Measurements from ENCODE around the gene GTF2F1.

Gene GTF2F1

DNA sequence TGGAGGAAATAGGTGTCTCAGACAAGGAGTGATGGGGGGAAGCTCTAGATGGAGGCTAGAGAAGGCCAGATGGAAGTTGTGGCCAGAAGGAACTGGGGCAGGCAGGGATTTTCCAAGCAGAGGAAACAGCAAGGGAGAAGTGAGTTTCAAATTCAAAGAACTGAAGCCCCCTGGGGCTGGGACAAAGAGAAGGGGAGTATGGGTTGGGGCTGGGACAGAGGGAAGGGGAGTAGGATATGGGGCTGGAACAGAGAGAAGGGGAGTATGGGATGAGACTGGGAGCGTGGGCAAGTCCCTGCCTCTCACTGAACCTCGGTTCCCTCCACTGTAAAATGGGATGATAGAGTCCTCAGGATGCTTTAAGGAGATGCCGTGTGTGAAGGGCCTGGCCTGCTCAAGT lies 1.9 kb upstream of the GTF2F1 start:
- no peak overlapping the region for H3K27ac ChIP-seq
- no peaks in the 10 kb centered on the region for H3K27me3 ChIP-seq (ENCODE audit: insufficient read depth, low read depth, severe bottlenecking)
- H3K4me3 ChIP-seq (ENCODE audit: low read depth, low read length): no peak overlapping the region
- peaks cover 14% of the 10 kb centered on the region for H3K36me3 ChIP-seq
- TF ChIP-seq, protein P1, sequence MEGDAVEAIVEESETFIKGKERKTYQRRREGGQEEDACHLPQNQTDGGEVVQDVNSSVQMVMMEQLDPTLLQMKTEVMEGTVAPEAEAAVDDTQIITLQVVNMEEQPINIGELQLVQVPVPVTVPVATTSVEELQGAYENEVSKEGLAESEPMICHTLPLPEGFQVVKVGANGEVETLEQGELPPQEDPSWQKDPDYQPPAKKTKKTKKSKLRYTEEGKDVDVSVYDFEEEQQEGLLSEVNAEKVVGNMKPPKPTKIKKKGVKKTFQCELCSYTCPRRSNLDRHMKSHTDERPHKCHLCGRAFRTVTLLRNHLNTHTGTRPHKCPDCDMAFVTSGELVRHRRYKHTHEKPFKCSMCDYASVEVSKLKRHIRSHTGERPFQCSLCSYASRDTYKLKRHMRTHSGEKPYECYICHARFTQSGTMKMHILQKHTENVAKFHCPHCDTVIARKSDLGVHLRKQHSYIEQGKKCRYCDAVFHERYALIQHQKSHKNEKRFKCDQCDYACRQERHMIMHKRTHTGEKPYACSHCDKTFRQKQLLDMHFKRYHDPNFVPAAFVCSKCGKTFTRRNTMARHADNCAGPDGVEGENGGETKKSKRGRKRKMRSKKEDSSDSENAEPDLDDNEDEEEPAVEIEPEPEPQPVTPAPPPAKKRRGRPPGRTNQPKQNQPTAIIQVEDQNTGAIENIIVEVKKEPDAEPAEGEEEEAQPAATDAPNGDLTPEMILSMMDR (IDR thresholded peaks at IDR 0.05; ENCODE audit: low read depth, low read length): no peak
- DNase-seq: no peak
- H3K9me3 ChIP-seq (ENCODE audit: severe bottlenecking): no peaks in the 10 kb centered on the region

DNA sequence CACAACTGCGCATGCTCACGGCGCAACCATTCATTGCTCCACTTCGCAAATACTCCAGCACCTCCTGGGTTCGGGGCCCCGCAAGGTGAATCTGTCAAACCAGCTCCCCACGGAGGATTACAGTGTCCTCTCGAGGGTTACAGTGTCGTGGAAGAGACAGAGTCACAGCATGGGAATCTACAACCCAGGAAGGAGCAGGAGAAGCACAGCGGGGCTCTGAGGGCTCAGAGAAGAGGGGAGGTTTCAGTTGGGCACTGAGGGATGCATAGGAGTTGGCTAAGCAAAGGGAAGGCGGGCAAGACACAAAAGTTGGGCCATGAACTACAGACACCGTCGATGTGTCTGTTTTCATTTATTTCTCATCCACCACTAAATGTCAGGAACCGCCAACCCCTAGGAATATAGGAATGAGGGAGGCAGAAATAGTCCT lies 1.0 kb upstream of the GTF2F1 start:
- TF ChIP-seq, protein P1 (IDR thresholded peaks at IDR 0.05; ENCODE audit: low read depth, low read length): no peak
- H3K4me3 ChIP-seq (ENCODE audit: low read depth, low read length): peak overlapping the region; percentile 91
- no peaks in the 10 kb centered on the region for H3K27me3 ChIP-seq (ENCODE audit: insufficient read depth, low read depth, severe bottlenecking)
- no peak for DNase-seq
- H3K9me3 ChIP-seq (ENCODE audit: severe bottlenecking): no peaks in the 10 kb centered on the region
- peaks cover 22% of the 10 kb centered on the region for H3K36me3 ChIP-seq
- peak overlapping the region; percentile 94 for H3K27ac ChIP-seq

DNA sequence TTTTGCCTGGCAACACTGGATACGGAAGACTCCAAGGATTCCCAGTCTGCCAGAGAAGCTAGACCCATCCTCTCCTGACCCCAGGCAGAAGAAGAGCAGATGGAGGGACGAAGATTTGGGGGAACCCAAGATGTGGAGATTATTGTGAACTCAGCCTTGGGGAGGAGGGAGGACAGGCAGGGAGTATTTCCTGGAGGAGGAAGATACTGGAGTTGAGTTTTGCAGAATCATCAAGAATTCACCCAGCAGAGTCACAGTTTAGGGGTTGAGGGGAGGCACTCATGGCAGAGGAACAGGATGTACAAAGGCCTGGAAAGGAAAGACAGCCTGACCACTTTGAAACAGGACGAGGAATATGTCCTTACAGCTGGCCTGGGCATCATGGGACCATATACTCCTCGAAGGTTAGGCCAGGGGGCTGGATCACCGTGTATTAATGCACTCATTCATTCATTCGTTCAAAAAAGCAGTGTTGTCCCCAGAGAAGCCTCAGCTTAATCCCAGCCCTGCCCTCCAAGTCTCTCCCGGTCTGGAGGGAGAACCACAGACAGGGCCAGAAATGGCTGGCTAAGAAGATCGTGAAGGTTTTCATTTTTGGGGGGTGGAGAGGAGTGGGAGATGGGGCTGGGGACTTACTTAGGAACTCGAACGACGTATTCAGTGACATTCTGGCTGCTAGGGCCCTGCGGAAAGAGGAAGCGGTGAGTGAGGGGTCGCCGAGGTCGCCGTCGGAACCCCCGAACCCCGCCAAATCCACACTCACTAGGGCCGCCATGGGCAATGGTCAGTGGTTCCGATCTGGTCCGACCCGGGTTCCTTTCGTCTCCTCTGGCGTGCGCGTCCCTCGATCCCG lies 517 bp downstream of the GTF2F1 start:
- no peaks in the 10 kb centered on the region for H3K9me3 ChIP-seq (ENCODE audit: severe bottlenecking)
- no peak for DNase-seq
- no peaks in the 10 kb centered on the region for H3K27me3 ChIP-seq (ENCODE audit: insufficient read depth, low read depth, severe bottlenecking)
- peak overlapping the region; percentile 94 for H3K27ac ChIP-seq
- peaks cover 38% of the 10 kb centered on the region for H3K36me3 ChIP-seq
- H3K4me3 ChIP-seq (ENCODE audit: low read depth, low read length): peak overlapping the region; percentile 91
- TF ChIP-seq, protein P1 (IDR thresholded peaks at IDR 0.05; ENCODE audit: low read depth, low read length): no peak

DNA sequence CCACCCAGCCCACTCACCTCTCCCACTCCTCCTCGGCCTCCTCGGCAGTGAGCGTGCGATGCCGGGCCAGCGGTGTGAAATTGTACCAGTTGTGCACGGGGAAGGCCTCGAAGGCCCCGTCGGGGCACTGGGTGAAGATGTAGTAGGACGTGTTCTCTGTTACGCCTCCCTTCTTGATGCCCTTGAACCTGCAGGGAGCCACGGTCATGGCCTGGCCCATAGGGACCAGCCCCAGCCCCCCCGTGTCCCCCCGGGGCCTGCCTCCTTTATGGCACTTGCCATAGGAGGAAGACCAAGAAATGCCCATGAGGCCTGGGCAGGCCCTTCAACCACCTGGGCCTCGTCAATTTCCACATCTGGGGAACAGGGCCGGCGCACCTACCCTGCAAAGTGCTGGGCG lies 5.6 kb downstream of the GTF2F1 start:
- H3K36me3 ChIP-seq: peaks cover 76% of the 10 kb centered on the region
- no peaks in the 10 kb centered on the region for H3K27me3 ChIP-seq (ENCODE audit: insufficient read depth, low read depth, severe bottlenecking)
- H3K4me3 ChIP-seq (ENCODE audit: low read depth, low read length): no peak overlapping the region
- DNase-seq: no peak
- H3K9me3 ChIP-seq (ENCODE audit: severe bottlenecking): no peaks in the 10 kb centered on the region
- H3K27ac ChIP-seq: no peak overlapping the region
- TF ChIP-seq, protein P1 (IDR thresholded peaks at IDR 0.05; ENCODE audit: low read depth, low read length): no peak

DNA sequence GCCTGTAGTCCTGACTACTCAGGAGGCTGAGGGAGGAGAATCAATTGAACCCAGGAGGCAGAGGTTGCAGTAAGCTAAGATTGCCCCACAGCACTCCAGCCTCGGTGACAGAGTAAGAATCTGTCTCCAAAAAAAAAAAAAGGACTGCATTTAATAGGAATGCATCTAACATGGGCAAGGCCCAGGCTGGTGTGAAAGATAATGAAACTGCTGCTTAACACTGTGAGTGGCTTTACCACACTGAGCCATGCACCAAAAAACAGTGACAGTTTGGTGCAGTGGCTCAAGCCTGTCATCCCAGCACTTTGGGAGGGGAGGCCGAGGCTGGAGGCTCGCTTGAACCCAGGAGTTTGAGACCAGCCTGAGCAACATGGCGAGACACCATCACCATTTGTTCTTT lies 8.6 kb downstream of the GTF2F1 start:
- H3K27me3 ChIP-seq (ENCODE audit: insufficient read depth, low read depth, severe bottlenecking): no peaks in the 10 kb centered on the region
- peaks cover 87% of the 10 kb centered on the region for H3K36me3 ChIP-seq
- TF ChIP-seq, protein P1 (IDR thresholded peaks at IDR 0.05; ENCODE audit: low read depth, low read length): no peak
- H3K4me3 ChIP-seq (ENCODE audit: low read depth, low read length): no peak overlapping the region
- no peak overlapping the region for H3K27ac ChIP-seq
- DNase-seq: no peak
- no peaks in the 10 kb centered on the region for H3K9me3 ChIP-seq (ENCODE audit: severe bottlenecking)
